PC-9 (cell line): Measurements from ENCODE around the gene KIF15. TPM values are rescaled to one million over a fixed set of nuclear protein-coding genes. Genes with fewer than 3 reads are reported as not detected.

ENCODE experiments used
- BruUV-seq: library from RNA; stranded (reverse); fragments of 400-500 nt; replicated peaks from 2 replicates; lab custom pipeline; 2021; lab: Mats Ljungman, UMichigan
- CTCF ChIA-PET: fragments of 300-600 bp; sonication (Branson Sonifier 250); formaldehyde crosslinking; loops from one replicate; lab custom pipeline; 2022; ENCODE audit warnings: antibody characterized with exemption; lab: Charles Lee
- POLR2A ChIA-PET: fragments of 300-600 bp; sonication (Branson Sonifier 250); formaldehyde crosslinking; loops from one replicate; lab custom pipeline; 2022; ENCODE audit warnings: antibody characterized with exemption; ENCODE audit not compliant: unreplicated experiment; lab: Charles Lee
- DNase-seq, 2 experiments: peaks; one replicate each; pipeline versions ENCODE4 v3.0.0 to v3.0.0-alpha.2; 2015 to 2022; ENCODE audit warnings: mixed read lengths in 1 of 2
- H2AFZ ChIP-seq: fragments of 200-600 bp; sonication (generic); 2 replicates; pipeline ENCODE4 v1.8.1; 2017; ENCODE audit warnings: antibody characterized with exemption
- H3F3A ChIP-seq: fragments of 200-600 bp; sonication (generic); 2 replicates; pipeline ENCODE4 v1.8.1; 2017; ENCODE audit warnings: antibody characterized with exemption, mild to moderate bottlenecking, low read depth; ENCODE audit not compliant: insufficient read depth
- H3K27ac ChIP-seq: fragments of 200-600 bp; sonication (generic); 2 replicates; pipeline ENCODE4 v1.6.1; 2016; ENCODE audit warnings: mixed run types
- H3K27me3 ChIP-seq: fragments of 200-600 bp; sonication (generic); 2 replicates; pipeline ENCODE4 v1.6.1; 2016; ENCODE audit warnings: low read depth, mixed run types; ENCODE audit not compliant: insufficient read depth
- H3K36me3 ChIP-seq: fragments of 200-600 bp; sonication (generic); 2 replicates; pipeline ENCODE4 v1.6.1; 2016; ENCODE audit warnings: low read depth, mixed run types
- H3K4me1 ChIP-seq: fragments of 200-600 bp; sonication (generic); replicated peaks from 2 replicates; pipeline ENCODE4 v1.6.1; 2016; ENCODE audit warnings: mixed run types; ENCODE audit not compliant: insufficient read depth
- H3K4me2 ChIP-seq: fragments of 200-600 bp; sonication (generic); 2 replicates; pipeline ENCODE4 v1.6.1; 2017; ENCODE audit warnings: mixed run types
- H3K4me3 ChIP-seq: fragments of 200-600 bp; sonication (generic); 2 replicates; pipeline ENCODE4 v1.6.1; 2016; ENCODE audit warnings: mixed run types
- H3K79me2 ChIP-seq: fragments of 200-600 bp; sonication (generic); 2 replicates; pipeline ENCODE4 v1.6.1; 2017; ENCODE audit warnings: low read depth, mixed run types
- H3K9me2 ChIP-seq: fragments of 200-600 bp; sonication (generic); 2 replicates; pipeline ENCODE4 v1.8.1; 2017; ENCODE audit warnings: mild to moderate bottlenecking; ENCODE audit not compliant: insufficient read depth
- H3K9me3 ChIP-seq: fragments of 200-600 bp; sonication (generic); 2 replicates; pipeline ENCODE4 v1.8.1; 2016; ENCODE audit warnings: low read depth; ENCODE audit not compliant: insufficient read depth
- H4K20me1 ChIP-seq: fragments of 200-600 bp; sonication (generic); 2 replicates; pipeline ENCODE4 v1.8.1; 2017; ENCODE audit not compliant: insufficient read depth
- EZH2 ChIP-seq: fragments of 200-600 bp; sonication (generic); IDR thresholded peaks from 2 replicates; pipeline ENCODE4 v1.8.0; 2017; ENCODE audit warnings: antibody characterized with exemption, low read depth
- intact Hi-C: fragments of 100-400 bp; cut with micrococcal nuclease; formaldehyde crosslinking; loops from one replicate; pipeline ENCODE4 v1.10.0; 2022; ENCODE audit not compliant: unreplicated experiment
- total RNA-seq: library from RNA; stranded (reverse); gene quantifications from 2 replicates; pipeline ENCODE4 v1.2.3, GENCODE V29; 2021
- TF ChIP-seq, protein P1 (sequence below): fragments of 200-600 bp; sonication (generic); conservative IDR thresholded peaks from 2 replicates; pipeline ENCODE4 v1.6.1; 2017; ENCODE audit warnings: mixed run types, antibody characterized with exemption, mild to moderate bottlenecking, moderate library complexity

KIF15 gene
- total RNA-seq, 1 experiment from 2014 or later: 25.8 TPM

DNA sequence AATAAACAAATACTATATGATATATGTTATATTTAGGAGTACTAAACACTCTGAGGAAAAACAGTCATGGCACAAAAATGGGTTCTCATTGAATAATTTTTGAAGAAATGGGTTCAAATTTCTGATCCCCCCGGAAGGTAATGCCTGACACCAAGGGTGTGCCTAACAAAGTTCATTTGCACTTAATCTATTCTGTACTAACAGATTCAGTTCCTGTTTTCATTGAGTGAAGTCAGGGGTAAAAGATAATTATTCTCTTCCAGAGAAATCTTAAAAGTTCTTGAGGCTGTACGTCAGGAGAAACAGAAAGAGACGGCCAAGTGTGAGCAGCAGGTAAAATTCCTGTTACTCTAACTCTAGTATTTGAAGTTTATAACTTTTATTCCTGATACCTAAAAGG is 65.6 kb downstream of the KIF15 start:
- no peak overlapping the region for H3K4me2 ChIP-seq
- no peaks in the 10 kb centered on the region for H3K27me3 ChIP-seq
- H3K36me3 ChIP-seq: peaks cover 12% of the 10 kb centered on the region; the same call in 1 of the 2 replicates
- H3F3A ChIP-seq: no peaks in the 10 kb centered on the region
- no peaks in the 10 kb centered on the region for H3K79me2 ChIP-seq
- POLR2A ChIA-PET: no interaction called here
- H3K4me3 ChIP-seq: no peak overlapping the region
- no TSS peak for BruUV-seq
- no peaks in the 10 kb centered on the region for H3K4me1 ChIP-seq
- H2AFZ ChIP-seq: no peak overlapping the region
- CTCF ChIA-PET: no interaction called here
- no peak overlapping the region for H3K27ac ChIP-seq
- DNase-seq: no peak
- intact Hi-C loops: no loop called here
- TF ChIP-seq EZH2: no peak
- TF ChIP-seq, protein P1, sequence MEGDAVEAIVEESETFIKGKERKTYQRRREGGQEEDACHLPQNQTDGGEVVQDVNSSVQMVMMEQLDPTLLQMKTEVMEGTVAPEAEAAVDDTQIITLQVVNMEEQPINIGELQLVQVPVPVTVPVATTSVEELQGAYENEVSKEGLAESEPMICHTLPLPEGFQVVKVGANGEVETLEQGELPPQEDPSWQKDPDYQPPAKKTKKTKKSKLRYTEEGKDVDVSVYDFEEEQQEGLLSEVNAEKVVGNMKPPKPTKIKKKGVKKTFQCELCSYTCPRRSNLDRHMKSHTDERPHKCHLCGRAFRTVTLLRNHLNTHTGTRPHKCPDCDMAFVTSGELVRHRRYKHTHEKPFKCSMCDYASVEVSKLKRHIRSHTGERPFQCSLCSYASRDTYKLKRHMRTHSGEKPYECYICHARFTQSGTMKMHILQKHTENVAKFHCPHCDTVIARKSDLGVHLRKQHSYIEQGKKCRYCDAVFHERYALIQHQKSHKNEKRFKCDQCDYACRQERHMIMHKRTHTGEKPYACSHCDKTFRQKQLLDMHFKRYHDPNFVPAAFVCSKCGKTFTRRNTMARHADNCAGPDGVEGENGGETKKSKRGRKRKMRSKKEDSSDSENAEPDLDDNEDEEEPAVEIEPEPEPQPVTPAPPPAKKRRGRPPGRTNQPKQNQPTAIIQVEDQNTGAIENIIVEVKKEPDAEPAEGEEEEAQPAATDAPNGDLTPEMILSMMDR: no peak
- H4K20me1 ChIP-seq: no peaks in the 10 kb centered on the region
- H3K9me2 ChIP-seq: no peaks in the 10 kb centered on the region
- no peaks in the 10 kb centered on the region for H3K9me3 ChIP-seq

- CTCF ChIA-PET: no interaction called here
- Histone ChIP-seq H3K36me3 (peaks cover 8% of the 10 kb centered on the region; the same call in 1 of the 2 replicates), H3K9me2 (no peaks in the 10 kb centered on the region)
Observed at GRCh38 chr3:44831232-44831631, 69.6 kb downstream of the KIF15 start.

DNA sequence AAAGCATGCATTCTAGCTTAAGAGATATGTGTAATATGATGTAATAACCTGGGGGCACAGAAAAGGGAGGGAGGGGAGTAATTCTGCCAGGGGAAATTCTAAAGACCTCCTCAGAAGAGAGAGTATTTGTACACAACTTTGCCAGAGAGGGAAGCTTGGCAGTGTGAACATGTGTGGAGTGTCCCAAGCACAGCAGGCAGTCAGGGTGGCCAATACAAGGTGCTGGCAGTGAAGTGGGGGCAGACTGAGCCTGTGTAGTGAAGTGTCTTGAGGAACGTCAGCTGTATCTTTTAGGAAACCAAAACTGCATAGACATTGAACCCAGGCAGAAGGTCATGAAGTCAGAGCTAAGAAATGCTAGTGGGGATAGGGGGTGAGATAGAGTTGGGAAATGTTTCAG is 70.4 kb downstream of the KIF15 start:
- no peaks in the 10 kb centered on the region for H3K9me2 ChIP-seq
- H2AFZ ChIP-seq: no peak overlapping the region
- H3K4me3 ChIP-seq: no peak overlapping the region
- intact Hi-C loops: no loop called here
- H3F3A ChIP-seq: no peaks in the 10 kb centered on the region
- H3K79me2 ChIP-seq: no peaks in the 10 kb centered on the region
- no peaks in the 10 kb centered on the region for H3K27me3 ChIP-seq
- CTCF ChIA-PET: no interaction called here
- no peaks in the 10 kb centered on the region for H3K9me3 ChIP-seq
- no TSS peak for BruUV-seq
- POLR2A ChIA-PET: interaction anchor here (0.7 kb wide), 1 partner anchor 10 kb away, joined by 8 read pairs; no protein-coding TSS in a partner anchor
- no peak overlapping the region for H3K27ac ChIP-seq
- peaks cover 8% of the 10 kb centered on the region; the same call in 1 of the 2 replicates for H3K36me3 ChIP-seq
- DNase-seq: no peak
- H3K4me2 ChIP-seq: no peak overlapping the region
- H3K4me1 ChIP-seq: no peaks in the 10 kb centered on the region
- no peaks in the 10 kb centered on the region for H4K20me1 ChIP-seq
- no peak for TF ChIP-seq EZH2
- TF ChIP-seq, protein P1: no peak

More at GRCh38 chr3:44831232-44831631, 69.6 kb downstream of the KIF15 start:
- Histone ChIP-seq H2AFZ (no peak overlapping the region), H3K79me2 (no peaks in the 10 kb centered on the region), H3K27me3 (no peaks in the 10 kb centered on the region), H3K4me2 (no peak overlapping the region), H4K20me1 (no peaks in the 10 kb centered on the region), H3K27ac (no peak overlapping the region), H3K4me1 (no peaks in the 10 kb centered on the region), H3F3A (no peaks in the 10 kb centered on the region), H3K9me3 (no peaks in the 10 kb centered on the region), H3K4me3 (no peak overlapping the region)
- POLR2A ChIA-PET: interaction anchor here (0.7 kb wide), 1 partner anchor 11 kb away, joined by 8 read pairs; no protein-coding TSS in a partner anchor
- DNase-seq: no peak
- intact Hi-C loops: no loop called here
- no TSS peak for BruUV-seq
- TF ChIP-seq, protein P1: no peak
- no peak for TF ChIP-seq EZH2
